NCI-H446 (cell line): ENCODE results near the gene VASH1.

Source experiments
- DNase-seq, 2 experiments: peaks; one replicate each; lab custom pipeline; 2025; lab: John Stamatoyannopoulos, UW

The VASH1 gene

DNA sequence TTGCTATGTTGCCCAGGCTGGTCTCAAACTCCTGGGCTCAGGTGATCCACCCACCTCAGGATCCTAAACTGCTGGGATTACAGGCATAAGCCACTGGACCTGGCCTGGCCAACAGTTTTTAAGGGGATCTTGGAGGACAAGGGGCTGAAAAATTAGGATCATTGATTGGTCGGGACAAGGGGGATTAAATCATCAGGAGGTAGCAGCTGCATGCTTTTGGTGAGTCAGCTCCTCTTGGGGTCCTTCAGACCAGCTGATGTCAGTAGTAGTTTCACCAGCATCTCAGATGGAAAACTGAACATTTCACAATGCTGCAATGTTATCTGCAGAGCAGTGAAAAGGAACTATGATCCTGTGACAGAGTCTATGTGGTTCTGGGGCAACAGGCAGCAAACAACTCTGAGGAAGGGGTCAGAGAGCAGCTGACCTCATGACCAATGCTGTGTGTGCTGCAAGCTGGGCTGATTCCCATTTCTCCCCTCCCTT, 71.3 kb downstream of the VASH1 start:
- no peak for DNase-seq
